Effector memory CD4-positive, alpha-beta T cell (primary cell): Measurements from ENCODE around the gene ERBB4.

Experiments
- DNase-seq, 3 donors: peaks; one replicate each; pipeline ENCODE4 v3.0.0-alpha.2; 2020
- H3K27ac ChIP-seq: 2 replicates; pipeline ENCODE4 v1.7.0; 2013; ENCODE audit warnings: mild to moderate bottlenecking, low read length, moderate library complexity; ENCODE audit not compliant: insufficient read depth, poor library complexity, severe bottlenecking
- H3K27me3 ChIP-seq: replicated peaks from 2 replicates; pipeline ENCODE4 v1.7.0; 2013; ENCODE audit warnings: mild to moderate bottlenecking, low read length; ENCODE audit not compliant: insufficient read depth, control insufficient read depth, poor library complexity, severe bottlenecking
- H3K36me3 ChIP-seq: 2 replicates; pipeline ENCODE4 v1.7.0; 2013; ENCODE audit warnings: mild to moderate bottlenecking, low read length, moderate library complexity; ENCODE audit not compliant: control insufficient read depth, insufficient read depth
- H3K4me1 ChIP-seq: 2 replicates; pipeline ENCODE4 v1.7.0; 2013; ENCODE audit warnings: low read length, mild to moderate bottlenecking; ENCODE audit not compliant: control insufficient read depth, insufficient read depth, poor library complexity, severe bottlenecking
- H3K4me3 ChIP-seq: 2 replicates; pipeline ENCODE4 v1.7.0; 2013; ENCODE audit warnings: low read length, low read depth, mild to moderate bottlenecking; ENCODE audit not compliant: insufficient read depth, poor library complexity, severe bottlenecking
- H3K9me3 ChIP-seq: 2 replicates; pipeline ENCODE4 v1.7.0; 2013; ENCODE audit warnings: mild to moderate bottlenecking, low read length, moderate library complexity; ENCODE audit not compliant: control insufficient read depth

ERBB4 gene

GRCh38 chr2:211837206-211837605, 701.4 kb downstream of the ERBB4 start:
- Histone ChIP-seq H3K4me1 (no peaks in the 10 kb centered on the region), H3K27me3 (no peaks in the 10 kb centered on the region)

GRCh38 chr2:211836409-211836808, 702.2 kb downstream of the ERBB4 start:
- no peak for DNase-seq
- no peaks in the 10 kb centered on the region for H3K4me1 ChIP-seq
- H3K27ac ChIP-seq: no peak overlapping the region
- H3K36me3 ChIP-seq: no peaks in the 10 kb centered on the region
- no peaks in the 10 kb centered on the region for H3K27me3 ChIP-seq
- H3K4me3 ChIP-seq: no peak overlapping the region
- no peaks in the 10 kb centered on the region for H3K9me3 ChIP-seq

More at GRCh38 chr2:211837206-211837605, 701.4 kb downstream of the ERBB4 start:
- Histone ChIP-seq H3K27ac (no peak overlapping the region), H3K36me3 (no peaks in the 10 kb centered on the region), H3K4me3 (no peak overlapping the region), H3K9me3 (no peaks in the 10 kb centered on the region)
- DNase-seq: no peak

DNA sequence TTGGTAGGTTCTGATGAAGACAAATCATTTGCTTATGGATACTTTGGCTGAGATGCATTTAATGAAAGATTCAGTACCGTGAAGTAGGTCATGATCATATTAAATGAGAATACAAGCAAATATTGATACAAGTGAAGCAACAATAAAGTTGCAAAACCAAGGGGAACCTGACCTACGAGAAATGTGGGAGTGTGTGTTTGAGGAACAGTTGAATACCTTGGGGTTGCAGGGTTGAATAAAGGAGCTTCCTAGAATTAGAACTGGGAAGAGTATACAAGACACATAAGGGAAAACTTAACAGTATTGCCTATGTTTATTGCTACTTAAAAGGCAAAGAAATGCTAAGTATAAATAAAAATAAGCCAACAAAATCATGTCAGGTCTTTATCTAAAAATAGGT, 702.9 kb downstream of the ERBB4 start:
- H3K4me1 ChIP-seq: no peaks in the 10 kb centered on the region
- no peak overlapping the region for H3K4me3 ChIP-seq
- no peaks in the 10 kb centered on the region for H3K9me3 ChIP-seq
- H3K27ac ChIP-seq: no peak overlapping the region
- H3K36me3 ChIP-seq: no peaks in the 10 kb centered on the region
- no peak for DNase-seq
- no peaks in the 10 kb centered on the region for H3K27me3 ChIP-seq

- no peaks in the 10 kb centered on the region for H3K9me3 ChIP-seq
- H3K36me3 ChIP-seq: no peaks in the 10 kb centered on the region
- no peaks in the 10 kb centered on the region for H3K27me3 ChIP-seq
- no peak overlapping the region for H3K27ac ChIP-seq
- no peak overlapping the region for H3K4me3 ChIP-seq
- no peaks in the 10 kb centered on the region for H3K4me1 ChIP-seq
- DNase-seq: no peak
These were observed 704.9 kb downstream of the ERBB4 start for GRCh38 chr2:211833582-211834279.

GRCh38 chr2:211829725-211830124, 708.9 kb downstream of the ERBB4 start:
- Histone ChIP-seq H3K4me1 (no peaks in the 10 kb centered on the region), H3K27me3 (no peaks in the 10 kb centered on the region), H3K9me3 (no peaks in the 10 kb centered on the region), H3K36me3 (no peaks in the 10 kb centered on the region), H3K4me3 (no peak overlapping the region), H3K27ac (no peak overlapping the region)
- DNase-seq: no peak

DNA sequence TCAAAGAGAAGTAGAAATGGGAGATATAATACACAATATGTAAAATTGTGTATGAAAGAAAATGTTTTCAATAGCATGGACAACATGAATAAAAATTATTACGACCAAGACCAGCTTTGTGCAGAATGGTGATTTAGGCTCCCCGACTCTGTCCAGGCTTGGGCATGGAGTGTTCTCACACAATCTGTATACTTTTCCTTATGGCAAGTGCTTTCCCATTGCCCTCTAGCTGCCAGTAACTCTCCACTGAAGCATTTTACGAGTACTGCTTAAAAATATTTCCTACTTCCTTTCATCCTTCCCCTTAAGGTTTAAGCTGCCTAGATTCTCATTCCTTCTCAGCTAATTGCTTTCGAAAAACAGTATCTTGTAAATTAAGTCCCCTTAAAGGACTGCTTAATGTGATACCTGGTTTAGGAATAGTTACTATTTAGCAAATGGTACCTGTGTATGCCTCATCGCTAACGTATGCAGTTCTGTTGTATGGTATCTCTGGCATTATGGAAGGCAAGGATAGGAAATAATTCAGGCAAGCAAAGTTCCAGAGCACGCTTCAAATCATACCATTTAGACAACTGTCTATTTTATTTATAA, 714.6 kb downstream of the ERBB4 start:
- Histone ChIP-seq H3K36me3 (no peaks in the 10 kb centered on the region), H3K4me3 (no peak overlapping the region), H3K27ac (no peak overlapping the region), H3K9me3 (no peaks in the 10 kb centered on the region), H3K27me3 (no peaks in the 10 kb centered on the region), H3K4me1 (no peaks in the 10 kb centered on the region)
- no peak for DNase-seq

GRCh38 chr2:211822686-211823335, 715.8 kb downstream of the ERBB4 start:
- no peak overlapping the region for H3K4me3 ChIP-seq
- no peaks in the 10 kb centered on the region for H3K9me3 ChIP-seq
- H3K27ac ChIP-seq: no peak overlapping the region
- H3K36me3 ChIP-seq: no peaks in the 10 kb centered on the region
- no peak for DNase-seq
- no peaks in the 10 kb centered on the region for H3K4me1 ChIP-seq
- no peaks in the 10 kb centered on the region for H3K27me3 ChIP-seq

GRCh38 chr2:211816754-211817153, 721.8 kb downstream of the ERBB4 start:
- DNase-seq: no peak
- Histone ChIP-seq H3K4me1 (no peaks in the 10 kb centered on the region), H3K27ac (no peak overlapping the region), H3K9me3 (no peaks in the 10 kb centered on the region), H3K36me3 (no peaks in the 10 kb centered on the region), H3K27me3 (no peaks in the 10 kb centered on the region), H3K4me3 (no peak overlapping the region)

- Histone ChIP-seq H3K27ac (no peak overlapping the region), H3K36me3 (no peaks in the 10 kb centered on the region), H3K27me3 (no peaks in the 10 kb centered on the region), H3K4me3 (no peak overlapping the region), H3K4me1 (no peaks in the 10 kb centered on the region), H3K9me3 (no peaks in the 10 kb centered on the region)
- no peak for DNase-seq
These were observed 726.0 kb downstream of the ERBB4 start for GRCh38 chr2:211812587-211812986.

- Histone ChIP-seq H3K4me1 (no peaks in the 10 kb centered on the region), H3K27me3 (no peaks in the 10 kb centered on the region), H3K9me3 (no peaks in the 10 kb centered on the region), H3K4me3 (no peak overlapping the region), H3K36me3 (no peaks in the 10 kb centered on the region), H3K27ac (no peak overlapping the region)
- DNase-seq: no peak
These were observed 735.9 kb downstream of the ERBB4 start for GRCh38 chr2:211802666-211803065.
